SK-N-SH (cell line): Measurements from ENCODE around the gene SPECC1L. TPM values are rescaled to one million over a fixed set of nuclear protein-coding genes. Genes with fewer than 3 reads are reported as not detected.
A peak's percentile ranks its signal among the peaks of the same experiment; 100 is the strongest.

ENCODE experiments used
- CTCF ChIA-PET: fragments of 300-600, 350-600 bp; formaldehyde crosslinking; extraction: SDS; loops from one replicate; lab custom pipeline; 2021; lab: Yijun Ruan, JAX
- POLR2A ChIA-PET: fragments of 350-600 bp; sonication (Branson Sonifier 250); formaldehyde crosslinking; extraction: SDS; loops from one replicate; lab custom pipeline; 2020; ENCODE audit warnings: antibody characterized with exemption, inconsistent platforms; lab: Yijun Ruan, JAX
- DNase-seq: peaks from one replicate; pipeline ENCODE4 v3.0.0; 2012
- H2AFZ ChIP-seq: fragments of 200-600 bp; sonication (generic); 2 replicates; pipeline ENCODE4 v1.8.1; 2016; ENCODE audit warnings: antibody characterized with exemption, mild to moderate bottlenecking, low read depth
- H3F3A ChIP-seq: fragments of 200-600 bp; sonication (generic); replicated peaks from 2 replicates; pipeline ENCODE3; 2016; ENCODE audit warnings: antibody characterized with exemption, mild to moderate bottlenecking; ENCODE audit not compliant: insufficient read depth
- H3K27ac ChIP-seq, 2 experiments: fragments of 200-500 bp in 1 of 2; fragments of 200-600 bp in 1 of 2; sonication (Bioruptor generic) in 1 of 2; sonication (generic), shearing (Covaris generic) in 1 of 2; 2 replicates each; pipeline versions ENCODE4 v1.5.1 to v1.6.1; 2014 to 2016; ENCODE audit warnings: low read depth in 2 of 2, inconsistent platforms in 1 of 2, low read length in 1 of 2, mild to moderate bottlenecking in 1 of 2, mixed read lengths in 1 of 2
- H3K27me3 ChIP-seq: fragments of 200-600 bp; sonication (generic), shearing (Covaris generic); 2 replicates; pipeline ENCODE4 v1.6.1; 2016; ENCODE audit warnings: mixed run types; ENCODE audit not compliant: insufficient read depth
- H3K36me3 ChIP-seq, 2 experiments: fragments of 200-500 bp in 1 of 2; fragments of 200-600 bp in 1 of 2; sonication (Bioruptor generic) in 1 of 2; sonication (generic) in 1 of 2; replicated peaks in 1 of 2; 2 replicates each; pipeline versions ENCODE3 to v1.5.1; 2014 to 2016; ENCODE audit warnings: low read length in 1 of 2, mild to moderate bottlenecking in 1 of 2; ENCODE audit not compliant: insufficient read depth in 2 of 2, control insufficient read depth in 1 of 2
- H3K4me1 ChIP-seq, 2 experiments: fragments of 200-500 bp in 1 of 2; fragments of 200-600 bp in 1 of 2; sonication (Bioruptor generic) in 1 of 2; sonication (generic), shearing (Covaris generic) in 1 of 2; 2 replicates each; pipeline versions ENCODE4 v1.5.1 to v1.6.1; 2014 to 2016; ENCODE audit warnings: low read depth in 1 of 2, low read length in 1 of 2, mixed run types in 1 of 2; ENCODE audit not compliant: insufficient read depth in 2 of 2, control insufficient read depth in 1 of 2
- H3K4me2 ChIP-seq: fragments of 200-600 bp; sonication (generic), shearing (Covaris generic); 2 replicates; pipeline ENCODE4 v1.6.1; 2017; ENCODE audit warnings: mixed run types
- H3K4me3 ChIP-seq, 2 experiments: fragments of 200-500 bp in 1 of 2; fragments of 200-600 bp in 1 of 2; sonication (Bioruptor generic) in 1 of 2; sonication (generic), shearing (Covaris generic) in 1 of 2; 2 replicates each; pipeline versions ENCODE4 v1.5.1 to v1.8.1; 2014 to 2016; ENCODE audit warnings: low read depth in 2 of 2, inconsistent platforms in 1 of 2, low read length in 1 of 2, mild to moderate bottlenecking in 1 of 2, mixed read lengths in 1 of 2, moderate library complexity in 1 of 2
- H3K79me2 ChIP-seq: fragments of 200-600 bp; sonication (generic); 2 replicates; pipeline ENCODE4 v1.8.1; 2017; ENCODE audit warnings: mild to moderate bottlenecking; ENCODE audit not compliant: insufficient read depth
- H3K9ac ChIP-seq: fragments of 200-600 bp; sonication (generic); 2 replicates; pipeline ENCODE4 v1.6.1; 2017; ENCODE audit warnings: mixed run types
- H3K9me2 ChIP-seq: fragments of 200-600 bp; sonication (generic); 2 replicates; pipeline ENCODE4 v1.6.1; 2017; ENCODE audit warnings: mixed run types
- H3K9me3 ChIP-seq: fragments of 200-600 bp; sonication (generic); 2 replicates; pipeline ENCODE4 v1.6.1; 2017; ENCODE audit warnings: mixed run types, mild to moderate bottlenecking, moderate library complexity
- H4K20me1 ChIP-seq: fragments of 200-600 bp; sonication (generic); 2 replicates; pipeline ENCODE4 v1.6.1; 2017; ENCODE audit warnings: mild to moderate bottlenecking, mixed run types; ENCODE audit not compliant: insufficient read depth
- CTCF ChIP-seq: fragments of 200-600 bp; sonication (generic); IDR thresholded peaks from 2 replicates; pipeline ENCODE4 v1.6.1; 2017; ENCODE audit warnings: antibody characterized with exemption, mild to moderate bottlenecking, moderate library complexity
- EP300 ChIP-seq, 2 experiments: IDR thresholded peaks; 2 replicates each; pipeline versions ENCODE4 v1.4.0 to v1.6.1; 2012; ENCODE audit warnings: borderline replicate concordance in 1 of 2, low read depth in 1 of 2, low read length in 1 of 2
- FOSL2 ChIP-seq: IDR thresholded peaks from 2 replicates; pipeline ENCODE4 v1.4.0; 2012; ENCODE audit warnings: low read depth, mild to moderate bottlenecking, moderate library complexity, borderline replicate concordance
- GATA2 ChIP-seq: sonication (generic); formaldehyde crosslinking; IDR thresholded peaks from 2 replicates; pipeline ENCODE4 v1.5.0; 2020; ENCODE audit warnings: mild to moderate bottlenecking, missing genetic modification reagents
- JUND ChIP-seq: IDR thresholded peaks from 2 replicates; pipeline ENCODE4 v1.4.0; 2012
- MAX ChIP-seq: IDR thresholded peaks from 2 replicates; pipeline ENCODE4 v1.4.0; 2012; ENCODE audit warnings: low read depth
- MEF2A ChIP-seq: IDR thresholded peaks from 2 replicates; pipeline ENCODE4 v1.4.0; 2012; ENCODE audit warnings: low read depth, borderline replicate concordance
- MXI1 ChIP-seq: IDR thresholded peaks from 2 replicates; pipeline ENCODE4 v1.6.1; 2012; ENCODE audit warnings: mild to moderate bottlenecking, low read depth, low read length, improper control_type of control experiment
- NRF1 ChIP-seq: IDR thresholded peaks from 2 replicates; pipeline ENCODE4 v1.6.1; 2012; ENCODE audit warnings: low read depth, mild to moderate bottlenecking, low read length
- RCOR1 ChIP-seq: fragments of 150-350 bp; IDR thresholded peaks from 2 replicates; pipeline ENCODE4 v1.6.1; 2017; ENCODE audit warnings: antibody characterized with exemption, low read length
- RFX5 ChIP-seq: IDR thresholded peaks from 2 replicates; pipeline ENCODE4 v1.6.1; 2012; ENCODE audit warnings: mild to moderate bottlenecking, improper control_type of control experiment, low read length
- RXRA ChIP-seq: IDR thresholded peaks from 2 replicates; pipeline ENCODE4 v1.4.0; 2012; ENCODE audit warnings: low read depth, mild to moderate bottlenecking, borderline replicate concordance
- SMC3 ChIP-seq: IDR thresholded peaks from 2 replicates; pipeline ENCODE4 v1.6.1; 2012; ENCODE audit warnings: low read depth, low read length, improper control_type of control experiment
- TAF1 ChIP-seq: IDR thresholded peaks from 2 replicates; pipeline ENCODE4 v1.6.1; 2012; ENCODE audit warnings: low read depth, mild to moderate bottlenecking, low read length, moderate library complexity, borderline replicate concordance
- TCF12 ChIP-seq: IDR thresholded peaks from 2 replicates; pipeline ENCODE4 v1.4.0; 2012
- USF1 ChIP-seq: IDR thresholded peaks from 2 replicates; pipeline ENCODE4 v1.4.0; 2012; ENCODE audit warnings: low read depth, borderline replicate concordance
- ZBTB33 ChIP-seq: IDR thresholded peaks from 2 replicates; pipeline ENCODE4 v1.4.0; 2012; ENCODE audit warnings: low read depth, borderline replicate concordance
- WGBS: methylation state at CpG from one replicate; pipeline ENCODE4 v1.1.6; 2017; ENCODE audit warnings: low lambda C conversion rate; 5-methylcytosine and 5-hydroxymethylcytosine counted together
- polyA plus RNA-seq, 3 experiments: library from polyadenylated mRNA; depleted of rRNA; stranded (reverse); fragments of >200 nt; gene quantifications; 2 replicates each; pipeline ENCODE4 v1.2.3, GENCODE V29; 2012
- TF ChIP-seq, protein P1 (sequence below): IDR thresholded peaks from 2 replicates; pipeline ENCODE4; 2012

The SPECC1L gene
- polyA plus RNA-seq, 1 of the 3 experiments (the other 2 are of a cell fraction): 22.9 TPM

GRCh38 chr22:24284747-24285203 lies 14.1 kb downstream of the SPECC1L start:
- no peak overlapping the region for H3K9ac ChIP-seq
- peaks cover 8% of the 10 kb centered on the region; the same call in 1 of the 2 replicates for H4K20me1 ChIP-seq
- H3F3A ChIP-seq: peaks cover 45% of the 10 kb centered on the region
- H3K9me2 ChIP-seq: no peaks in the 10 kb centered on the region
- TF ChIP-seq MXI1: no peak
- peak; percentile 38 for TF ChIP-seq FOSL2
- TF ChIP-seq TAF1: no peak
- TF ChIP-seq JUND: peak; percentile 46
- no peak for TF ChIP-seq GATA2 (CRISPR knock-in tag)
- no peak for TF ChIP-seq TCF12
- TF ChIP-seq, protein P1, sequence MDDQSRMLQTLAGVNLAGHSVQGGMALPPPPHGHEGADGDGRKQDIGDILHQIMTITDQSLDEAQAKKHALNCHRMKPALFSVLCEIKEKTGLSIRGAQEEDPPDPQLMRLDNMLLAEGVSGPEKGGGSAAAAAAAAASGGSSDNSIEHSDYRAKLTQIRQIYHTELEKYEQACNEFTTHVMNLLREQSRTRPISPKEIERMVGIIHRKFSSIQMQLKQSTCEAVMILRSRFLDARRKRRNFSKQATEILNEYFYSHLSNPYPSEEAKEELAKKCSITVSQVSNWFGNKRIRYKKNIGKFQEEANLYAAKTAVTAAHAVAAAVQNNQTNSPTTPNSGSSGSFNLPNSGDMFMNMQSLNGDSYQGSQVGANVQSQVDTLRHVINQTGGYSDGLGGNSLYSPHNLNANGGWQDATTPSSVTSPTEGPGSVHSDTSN: peak; percentile 82
- no peak for TF ChIP-seq ZBTB33
- TF ChIP-seq RXRA: no peak
- peak overlapping the region; percentile 36 for H3K4me2 ChIP-seq
- no peak overlapping the region for H3K4me3 ChIP-seq
- H3K27me3 ChIP-seq: no peaks in the 10 kb centered on the region
- ChIA-PET POLR2A (no interaction called here), CTCF (interaction anchor here (0.6 to 2.3 kb wide), 2 partner anchors 95 to 114 kb away, joined by 3 to 9 read pairs; no protein-coding TSS in a partner anchor)
- peaks cover 84% of the 10 kb centered on the region for H3K79me2 ChIP-seq
- peak overlapping the region; percentile 3 to 55; a peak in 3 of 4 replicates for H3K27ac ChIP-seq
- no peak overlapping the region for H2AFZ ChIP-seq
- no peak for DNase-seq
- H3K36me3 ChIP-seq: peaks cover 6 to 17% of the 10 kb centered on the region in 2 experiments
- WGBS: 62% methylated on average over 2 of the region's 2 CpGs
- peaks cover 18 to 35% of the 10 kb centered on the region in 2 experiments for H3K4me1 ChIP-seq
- H3K9me3 ChIP-seq: no peaks in the 10 kb centered on the region

GRCh38 chr22:24285245-24285644 lies 14.6 kb downstream of the SPECC1L start:
- H3K4me2 ChIP-seq: peak overlapping the region; percentile 36; the same call in 1 of the 2 replicates

More at GRCh38 chr22:24285245-24285644, 14.6 kb downstream of the SPECC1L start:
- ChIA-PET CTCF (interaction anchor here (0.6 to 2.3 kb wide), 2 partner anchors 96 to 113 kb away, joined by 3 to 9 read pairs; no protein-coding TSS in a partner anchor), POLR2A (no interaction called here)
- TF ChIP-seq SMC3 (no peak), NRF1 (no peak), MEF2A (no peak), USF1 (no peak), RCOR1 (no peak), MAX (no peak), RFX5 (no peak), EP300 (IDR thresholded peaks at IDR 0.05; ENCODE audit: borderline replicate concordance in 1 of 2, low read depth in 1 of 2, low read length in 1 of 2) (no peak), CTCF (no peak)
- Histone ChIP-seq H3K4me1 (peaks cover 23 to 40% of the 10 kb centered on the region in 2 experiments), H3K27ac (peak overlapping the region in 1 of 2 experiments; percentile 55; a peak in 3 of 4 replicates), H3K79me2 (peaks cover 86% of the 10 kb centered on the region), H3K9me3 (no peaks in the 10 kb centered on the region), H3K9ac (no peak overlapping the region), H3F3A (peaks cover 50% of the 10 kb centered on the region), H4K20me1 (peaks cover 8% of the 10 kb centered on the region; the same call in 1 of the 2 replicates), H3K27me3 (no peaks in the 10 kb centered on the region), H3K36me3 (peaks cover 6 to 17% of the 10 kb centered on the region in 2 experiments), H3K4me3 (no peak overlapping the region), H3K9me2 (no peaks in the 10 kb centered on the region), H2AFZ (no peak overlapping the region)
- WGBS: 66% methylated on average over 4 of the region's 4 CpGs
- no peak for DNase-seq
